HG03575 (cell line): ENCODE measurements around the gene ZFYVE21.
"Not testable (repeated sequence)": the region's sequence is repeated elsewhere in the genome, so short reads cannot be mapped to it uniquely, and the experiment has no call there.

ENCODE experiments used
- ATAC-seq: cut with Tn5 transposase; IDR thresholded peaks from one replicate; pipeline ENCODE4 v1.9.1; 2021; ENCODE audit not compliant: unreplicated experiment, insufficient number of reproducible peaks, low FRiP score; ENCODE audit errors: extremely low read depth

ZFYVE21 gene

DNA sequence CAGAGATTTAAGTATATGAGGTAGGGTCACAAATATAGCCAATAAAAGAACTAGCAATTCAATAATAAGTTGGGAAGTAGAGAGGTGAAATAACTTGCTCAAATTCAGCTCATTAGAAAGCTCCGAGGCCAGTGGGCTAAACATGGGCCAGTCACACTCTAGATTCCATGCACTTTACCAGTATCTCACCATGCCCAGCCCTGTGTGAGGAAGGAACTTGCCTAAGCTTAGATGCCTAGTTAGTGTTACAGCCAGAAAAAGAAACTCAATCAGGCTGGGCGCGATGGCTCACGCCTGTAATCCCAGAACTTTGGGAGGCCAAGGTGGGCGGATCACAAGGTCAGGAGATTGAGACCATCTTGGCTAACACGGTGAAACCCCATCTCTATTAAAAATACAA, 60.7 kb downstream of the ZFYVE21 start:
- ATAC-seq = not testable (repeated sequence)

- ATAC-seq = no peak
Measured at GRCh38 chr14:103782376-103782775, 66.8 kb downstream of the ZFYVE21 start.
